Measurements from ENCODE around the gene COPS3.
A peak's percentile ranks its signal among the peaks of the same experiment; 100 is the strongest.
"Not testable (repeated sequence)": the region's sequence is repeated elsewhere in the genome, so short reads cannot be mapped to it uniquely, and the experiment has no call there.

The COPS3 gene

DNA sequence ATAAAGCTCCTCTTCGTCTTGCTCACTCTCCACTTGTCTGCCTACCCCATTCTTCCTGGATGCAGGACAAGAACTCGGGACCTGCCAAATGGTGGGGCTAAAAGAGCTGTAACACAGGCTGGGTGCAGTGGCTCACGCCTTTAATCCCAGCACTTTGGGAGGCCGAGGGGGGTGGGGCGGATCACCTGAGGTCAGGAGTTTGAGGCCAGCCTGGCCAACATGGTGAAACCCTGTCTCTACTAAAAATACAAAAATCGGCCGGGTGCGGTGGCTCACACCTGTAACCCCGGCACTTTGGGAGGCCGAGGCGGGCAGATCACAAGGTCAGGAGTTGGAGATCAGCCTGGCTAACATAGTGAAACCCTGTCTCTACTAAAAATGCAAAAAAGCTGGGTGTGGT, 20.6 kb upstream of the COPS3 start:
- not testable (repeated sequence) for DNase-seq

GRCh38 chr17:17300624-17301568, 19.9 kb upstream of the COPS3 start:
- peak; percentile 61 for DNase-seq

DNA sequence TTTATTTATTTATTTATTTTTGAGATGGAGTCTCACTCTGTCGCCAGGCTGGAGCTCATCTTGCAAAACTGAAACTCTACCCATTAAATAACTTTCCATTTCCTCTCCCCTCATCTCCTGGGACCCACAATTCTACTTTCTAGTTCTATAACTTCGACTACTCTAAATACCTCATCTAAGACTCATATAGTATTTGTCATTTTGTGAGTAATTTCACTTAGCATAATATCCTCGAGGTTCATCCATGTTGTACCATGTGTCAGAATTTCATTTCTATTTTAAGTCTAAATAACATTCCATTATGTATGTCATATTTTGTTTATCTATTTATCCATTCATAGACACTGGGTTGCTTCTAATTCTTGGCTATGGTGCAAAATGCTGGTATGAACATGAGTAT, 17.1 kb upstream of the COPS3 start:
- no peak for DNase-seq

DNA sequence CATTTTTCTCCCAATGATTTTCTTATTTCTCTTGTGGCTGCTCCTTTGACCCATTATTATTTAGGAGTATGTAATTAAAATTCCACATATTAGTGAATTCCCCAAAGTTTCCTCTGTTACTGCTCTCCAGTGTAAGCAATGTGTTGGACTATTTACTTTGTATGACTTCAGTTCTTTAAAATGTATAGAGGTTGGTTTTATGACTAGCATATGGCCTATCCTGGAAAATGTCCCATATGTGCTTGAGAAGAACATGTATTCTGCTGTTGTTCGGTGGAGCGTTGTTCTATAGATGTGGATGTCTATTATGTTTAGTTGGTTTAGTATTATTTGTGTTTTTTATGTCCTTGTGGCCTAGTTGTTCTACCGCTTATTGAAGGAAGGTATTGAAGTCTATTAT, 16.2 kb upstream of the COPS3 start:
- no peak for DNase-seq

DNA sequence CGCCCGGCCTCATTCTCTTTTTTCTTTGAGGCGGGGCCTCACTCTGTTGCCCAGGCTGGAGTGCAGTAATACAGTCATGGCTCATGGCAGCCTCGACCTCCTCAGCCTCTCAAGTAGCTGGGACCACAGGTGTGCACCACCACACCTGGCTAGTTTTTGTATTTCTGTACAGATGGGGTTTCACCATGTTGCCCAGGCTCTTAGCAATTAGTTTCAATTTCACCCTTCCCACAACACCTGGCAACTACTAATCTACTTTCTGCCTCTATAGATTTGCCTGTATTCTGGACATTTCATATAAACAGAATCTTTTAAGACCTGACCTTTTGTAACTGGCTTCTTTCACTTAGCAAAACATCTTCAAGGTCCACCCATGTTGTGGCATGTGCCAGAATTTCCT, 14.1 kb upstream of the COPS3 start:
- no peak for DNase-seq

- no peak for DNase-seq
Measured at GRCh38 chr17:17289701-17290100, 8.7 kb upstream of the COPS3 start.

DNA sequence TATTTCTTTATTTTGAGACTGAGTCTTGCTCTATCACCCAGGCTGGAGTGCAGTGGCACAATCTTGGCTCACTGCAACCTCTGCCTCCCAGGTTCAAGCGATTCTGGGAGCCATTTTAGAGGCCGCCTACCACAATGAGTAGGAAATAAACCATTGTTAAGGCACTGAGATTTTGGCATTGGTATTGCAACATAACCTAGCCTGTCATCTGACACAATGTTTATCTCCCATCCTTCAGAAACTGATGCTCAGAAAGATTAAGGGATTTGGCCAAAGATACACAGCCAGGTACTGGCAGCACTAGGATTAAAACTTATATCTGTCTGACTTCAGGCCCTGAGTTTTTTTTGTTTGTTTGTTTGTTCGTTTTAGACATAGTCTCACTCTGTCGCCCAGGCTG, 8.0 kb upstream of the COPS3 start:
- no peak for DNase-seq

DNA sequence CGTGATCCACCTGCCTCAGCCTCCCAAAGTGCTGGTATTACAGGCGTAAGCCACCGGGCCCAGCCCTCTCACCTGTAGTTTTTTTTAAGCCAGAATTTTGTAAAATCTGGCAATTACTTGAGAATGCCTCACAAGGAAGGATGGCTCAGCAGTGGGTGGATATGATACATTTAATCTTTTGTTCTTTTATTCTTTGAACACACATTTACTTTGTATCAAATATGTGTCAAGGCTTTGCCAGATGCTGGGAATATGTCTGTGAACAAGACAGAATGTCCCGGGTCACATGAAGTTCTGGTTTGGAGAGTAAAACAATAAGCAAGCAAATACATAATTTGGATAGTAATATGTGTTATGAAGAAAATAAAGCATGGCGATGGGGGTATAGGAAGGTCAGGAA, 4.9 kb upstream of the COPS3 start:
- DNase-seq = no peak

DNA sequence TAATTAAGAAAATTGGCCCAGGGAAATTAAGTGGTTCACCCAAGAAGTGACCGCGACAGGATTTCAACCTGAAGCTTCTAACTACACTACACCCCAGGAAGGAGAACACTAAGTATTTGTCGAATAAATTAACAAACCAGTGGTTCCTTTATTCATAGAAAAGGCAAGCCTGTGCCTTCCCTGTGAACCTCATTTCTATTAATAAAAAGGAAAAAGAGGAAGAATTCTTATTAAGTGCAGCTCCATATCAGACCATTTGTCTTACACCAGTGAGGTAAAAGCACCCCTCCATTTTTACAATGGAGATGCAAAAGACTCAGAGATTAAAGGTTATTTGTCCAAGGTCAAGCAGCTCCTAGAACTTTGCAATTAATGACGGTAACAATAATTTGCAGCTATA, 1.7 kb downstream of the COPS3 start:
- no peak for DNase-seq

- DNase-seq = not testable (repeated sequence)
Measured at GRCh38 chr17:17277431-17277830, 3.6 kb downstream of the COPS3 start.

DNA sequence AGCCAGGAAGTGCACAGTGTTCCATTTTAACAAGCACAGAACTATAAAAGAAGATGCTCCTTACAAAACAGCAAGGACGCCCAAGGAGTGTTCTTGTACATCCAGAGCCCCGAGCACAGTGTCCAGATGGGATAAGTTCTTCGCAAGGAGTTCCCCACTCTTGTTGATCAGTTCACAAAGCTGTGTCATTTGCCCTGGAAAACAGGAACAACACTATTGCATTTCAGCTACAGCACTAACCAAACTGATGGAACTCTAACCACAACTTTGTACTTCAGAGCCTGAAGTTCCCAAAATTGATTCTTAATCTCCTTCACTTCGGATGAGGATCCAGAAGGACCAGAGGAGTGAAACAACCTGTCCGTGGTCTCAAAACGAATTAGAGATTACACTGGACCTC, 5.1 kb downstream of the COPS3 start:
- DNase-seq = no peak

- DNase-seq = no peak
Measured at GRCh38 chr17:17269926-17270773, 10.9 kb downstream of the COPS3 start.

DNA sequence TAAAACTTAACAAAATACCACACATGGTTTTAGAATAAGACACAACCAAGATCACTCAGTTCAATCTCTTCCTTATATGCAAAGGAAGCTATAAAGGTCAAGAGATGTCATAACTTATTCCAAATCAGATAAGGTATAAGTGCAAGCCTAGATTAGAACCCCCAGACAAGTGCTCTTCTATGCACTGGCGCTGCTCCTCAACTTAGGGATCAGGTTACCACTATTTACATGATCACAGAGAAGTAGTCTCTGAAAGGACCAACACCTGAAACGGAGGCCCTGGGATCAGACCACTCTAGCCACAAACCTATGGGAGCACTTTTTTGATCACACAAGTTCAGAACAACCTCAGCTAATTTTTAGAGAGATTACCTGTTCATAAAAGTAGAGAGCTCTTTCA, 16.6 kb downstream of the COPS3 start:
- no peak for DNase-seq

- no peak for DNase-seq
Measured at GRCh38 chr17:17258998-17259397, 22.0 kb downstream of the COPS3 start.

DNA sequence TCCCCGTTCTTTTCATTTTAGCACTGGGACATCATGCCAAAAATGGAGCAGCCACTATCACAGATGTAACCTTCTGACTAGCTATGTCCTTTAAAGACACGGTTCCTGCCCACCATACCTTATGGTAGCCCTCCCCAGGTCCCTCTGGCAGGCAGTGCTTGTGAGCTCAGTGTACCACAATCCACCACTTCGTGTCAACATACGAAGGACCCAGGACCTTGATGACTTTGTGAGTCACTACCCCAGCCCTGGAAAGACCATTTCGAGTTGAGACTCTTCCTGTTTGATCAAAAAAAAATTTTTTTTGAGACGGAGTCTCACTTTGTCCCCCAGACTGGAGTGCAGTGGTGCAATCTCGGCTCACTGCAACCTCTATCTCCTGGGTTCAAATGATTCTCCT, 23.0 kb downstream of the COPS3 start:
- no peak for DNase-seq

GRCh38 chr17:17256316-17256715, 24.7 kb downstream of the COPS3 start:
- no peak for DNase-seq

DNA sequence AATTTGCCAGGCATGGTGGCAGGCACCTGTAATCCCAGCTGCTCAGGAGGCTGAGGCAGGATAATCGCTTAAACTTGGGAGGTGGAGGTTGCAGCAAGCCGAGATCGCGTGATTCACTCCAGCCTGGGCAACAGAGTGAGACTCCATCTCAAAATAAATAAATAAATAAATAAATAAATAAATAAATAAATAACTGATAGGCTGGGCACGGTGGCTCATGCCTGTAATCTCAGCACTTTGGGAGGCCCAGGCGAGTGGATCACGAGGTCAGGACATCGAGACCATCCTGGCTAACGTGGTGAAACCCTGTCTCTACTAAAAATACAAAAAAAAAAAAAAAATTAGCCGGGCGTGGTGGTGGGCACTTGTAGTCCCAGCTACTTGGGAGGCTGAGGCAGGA, 25.4 kb downstream of the COPS3 start:
- DNase-seq = not testable (repeated sequence)

- no peak for DNase-seq
Measured at GRCh38 chr17:17254036-17254435, 27.0 kb downstream of the COPS3 start.

DNA sequence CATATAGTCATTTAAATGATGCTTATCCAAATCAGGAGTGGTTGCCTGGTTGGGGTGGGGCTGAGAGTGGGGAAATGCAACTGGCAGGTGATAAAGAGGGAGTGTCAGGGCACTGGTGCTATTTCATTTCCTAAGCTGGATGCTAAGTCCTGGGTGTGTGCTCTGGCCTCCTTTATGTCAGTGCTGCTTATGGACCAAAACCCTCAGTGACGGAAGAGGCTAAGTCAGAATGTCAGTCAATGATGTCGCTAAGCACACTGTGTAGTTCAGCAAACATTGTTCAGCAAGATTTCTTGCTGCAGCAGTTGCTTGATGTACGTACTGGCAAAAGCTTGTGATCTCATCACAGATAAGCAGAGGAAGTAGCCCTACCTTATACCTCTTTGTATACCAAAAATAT, 27.6 kb downstream of the COPS3 start:
- no peak for DNase-seq

DNA sequence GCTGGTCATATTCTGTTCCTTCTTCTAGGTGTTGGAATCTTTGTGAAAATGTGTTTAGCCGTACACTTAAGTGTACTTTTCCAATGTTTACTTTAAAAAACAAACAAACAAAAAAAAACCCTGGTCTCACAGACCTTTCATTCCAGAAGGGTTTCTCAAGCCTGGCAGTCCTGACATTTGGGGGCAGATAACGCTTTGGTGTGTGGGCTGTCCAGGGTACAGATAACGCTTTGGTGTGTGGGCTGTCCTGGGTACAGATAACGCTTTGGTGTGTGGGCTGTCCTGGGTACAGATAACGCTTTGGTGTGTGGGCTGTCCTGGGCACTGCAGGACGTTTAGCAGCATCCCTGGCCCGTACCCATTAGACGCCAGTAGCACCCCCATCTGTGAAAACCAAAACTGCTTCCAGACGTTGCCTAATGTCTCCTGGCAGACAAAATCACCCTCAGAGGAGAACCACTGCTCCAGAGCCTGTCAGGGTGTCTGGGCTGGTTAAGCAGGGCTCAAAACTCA, 28.8 kb downstream of the COPS3 start:
- no peak for DNase-seq

GRCh38 chr17:17246879-17247278, 34.2 kb downstream of the COPS3 start:
- DNase-seq = no peak

GRCh38 chr17:17243163-17243562, 37.9 kb downstream of the COPS3 start:
- no peak for DNase-seq

DNA sequence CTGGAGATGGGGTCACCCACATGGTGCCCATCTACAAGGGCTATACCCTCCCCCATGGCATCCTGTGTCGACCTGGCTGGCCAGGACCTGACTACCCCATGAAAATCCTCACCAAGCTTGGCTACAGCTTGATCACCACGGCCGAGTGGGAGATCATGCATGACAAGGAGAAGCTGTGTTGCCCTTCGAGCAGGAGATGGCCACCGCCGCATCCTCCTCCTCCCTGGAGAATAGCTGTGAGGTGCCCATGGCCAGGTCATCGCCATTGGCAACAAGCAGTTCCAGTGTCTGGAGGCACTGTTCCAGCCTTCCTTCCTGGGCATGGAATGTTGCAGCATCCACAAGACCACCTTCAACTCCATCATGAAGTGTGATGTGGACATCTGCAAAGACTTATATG, 38.8 kb downstream of the COPS3 start:
- DNase-seq = no peak

DNA sequence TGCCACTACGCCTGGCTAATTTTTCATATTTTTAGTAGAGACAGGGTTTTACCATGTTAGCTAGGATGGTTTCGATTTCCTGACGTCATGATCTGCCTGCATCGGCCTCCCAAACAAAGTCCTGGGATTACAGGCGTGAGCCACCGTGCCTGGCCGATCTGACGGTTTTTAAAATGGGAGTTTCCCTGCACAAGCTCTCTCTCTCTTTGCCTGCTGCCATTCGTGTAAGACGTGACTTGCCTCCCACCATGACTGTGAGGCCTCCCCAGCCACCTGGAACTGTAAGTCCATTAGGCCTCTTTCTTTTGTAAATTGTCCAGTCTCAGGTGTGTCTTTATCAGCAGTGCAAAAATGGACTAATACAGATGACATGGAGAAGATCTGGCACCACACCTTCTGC, 39.4 kb downstream of the COPS3 start:
- no peak for DNase-seq
